GM19455 (cell line): ENCODE measurements around the gene NRARP.

Source experiments
- ATAC-seq: cut with Tn5 transposase; IDR thresholded peaks from one replicate; pipeline ENCODE4 v1.9.1; 2021; ENCODE audit not compliant: unreplicated experiment

Gene NRARP

DNA sequence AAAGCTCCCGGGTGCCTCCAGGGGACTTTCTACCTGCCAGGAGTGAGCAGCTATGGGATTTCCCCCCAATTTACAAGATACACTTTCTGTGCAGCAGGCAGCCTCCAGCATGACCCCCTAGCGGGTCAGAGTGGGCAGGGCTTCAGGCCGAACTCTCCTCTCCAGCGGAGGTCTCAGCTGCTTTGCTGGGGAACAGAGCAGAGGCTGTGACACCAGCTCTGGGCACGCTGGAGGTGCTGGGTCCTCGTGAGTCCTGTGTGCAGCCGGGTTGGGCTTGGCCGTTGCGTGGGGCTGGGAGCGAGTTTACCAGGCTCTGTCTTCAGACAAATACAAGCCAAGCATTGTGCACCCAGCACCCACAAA lies 2.9 kb downstream of the NRARP start:
- ATAC-seq, result no peak

DNA sequence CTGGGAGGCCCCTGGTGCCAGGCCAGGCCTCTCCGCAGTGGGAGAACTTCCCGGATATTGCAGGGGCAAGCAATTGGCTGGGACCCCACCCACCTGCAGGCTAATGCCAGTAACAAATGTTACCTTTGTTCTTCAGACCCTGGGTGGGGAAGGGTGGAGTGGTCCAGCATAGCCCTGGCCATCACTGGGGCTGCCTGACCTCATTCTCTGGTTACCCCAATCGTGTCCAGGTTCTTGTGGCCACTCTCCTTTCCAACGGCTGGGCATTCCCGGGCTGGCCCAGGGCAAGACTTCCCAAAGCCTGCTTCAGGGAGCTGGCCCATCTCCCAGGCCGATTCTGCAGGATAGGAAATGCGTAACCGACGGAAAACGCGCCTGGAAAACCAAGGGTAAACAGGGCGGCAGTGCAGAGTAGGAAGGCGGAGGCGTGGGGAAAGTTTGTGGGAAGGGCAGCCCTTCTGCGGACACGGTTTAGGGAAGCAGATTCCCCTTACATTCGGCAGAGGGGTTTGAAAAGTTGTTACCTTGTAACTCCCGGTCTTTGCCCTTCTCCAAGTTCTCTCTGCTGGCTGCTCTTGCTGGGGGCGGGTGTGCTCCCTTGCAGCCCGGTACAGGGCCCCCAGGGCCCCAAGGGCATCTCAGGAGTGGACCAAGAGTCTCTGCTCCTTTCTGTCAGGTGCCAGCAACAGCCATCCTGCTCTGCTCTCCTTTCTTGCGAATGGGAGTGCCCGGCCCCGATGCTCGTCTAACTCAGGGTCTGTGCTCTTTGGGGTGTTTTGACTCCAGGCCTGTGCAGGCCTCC lies 3.5 kb downstream of the NRARP start:
- ATAC-seq, result no peak

DNA sequence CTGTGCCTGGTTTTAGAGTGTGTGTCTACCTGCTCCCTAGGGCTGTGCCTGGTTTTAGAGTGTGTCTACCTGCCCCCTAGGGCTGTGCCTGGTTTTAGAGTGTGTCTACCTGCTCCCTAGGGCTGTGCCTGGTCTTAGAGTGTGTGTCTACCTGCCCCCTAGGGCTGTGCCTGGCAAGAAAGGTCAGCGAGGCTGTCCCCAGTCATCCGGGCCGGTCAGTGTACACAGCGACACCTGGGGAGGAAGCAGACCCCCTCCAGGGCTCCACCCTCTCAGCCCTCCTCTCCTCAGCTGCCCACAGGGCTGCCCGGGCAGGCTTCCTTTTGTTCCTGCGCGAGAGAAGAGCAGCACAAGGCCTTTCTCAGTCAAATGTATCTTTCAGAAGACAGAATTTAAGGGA lies 4.1 kb downstream of the NRARP start:
- ATAC-seq, result no peak

DNA sequence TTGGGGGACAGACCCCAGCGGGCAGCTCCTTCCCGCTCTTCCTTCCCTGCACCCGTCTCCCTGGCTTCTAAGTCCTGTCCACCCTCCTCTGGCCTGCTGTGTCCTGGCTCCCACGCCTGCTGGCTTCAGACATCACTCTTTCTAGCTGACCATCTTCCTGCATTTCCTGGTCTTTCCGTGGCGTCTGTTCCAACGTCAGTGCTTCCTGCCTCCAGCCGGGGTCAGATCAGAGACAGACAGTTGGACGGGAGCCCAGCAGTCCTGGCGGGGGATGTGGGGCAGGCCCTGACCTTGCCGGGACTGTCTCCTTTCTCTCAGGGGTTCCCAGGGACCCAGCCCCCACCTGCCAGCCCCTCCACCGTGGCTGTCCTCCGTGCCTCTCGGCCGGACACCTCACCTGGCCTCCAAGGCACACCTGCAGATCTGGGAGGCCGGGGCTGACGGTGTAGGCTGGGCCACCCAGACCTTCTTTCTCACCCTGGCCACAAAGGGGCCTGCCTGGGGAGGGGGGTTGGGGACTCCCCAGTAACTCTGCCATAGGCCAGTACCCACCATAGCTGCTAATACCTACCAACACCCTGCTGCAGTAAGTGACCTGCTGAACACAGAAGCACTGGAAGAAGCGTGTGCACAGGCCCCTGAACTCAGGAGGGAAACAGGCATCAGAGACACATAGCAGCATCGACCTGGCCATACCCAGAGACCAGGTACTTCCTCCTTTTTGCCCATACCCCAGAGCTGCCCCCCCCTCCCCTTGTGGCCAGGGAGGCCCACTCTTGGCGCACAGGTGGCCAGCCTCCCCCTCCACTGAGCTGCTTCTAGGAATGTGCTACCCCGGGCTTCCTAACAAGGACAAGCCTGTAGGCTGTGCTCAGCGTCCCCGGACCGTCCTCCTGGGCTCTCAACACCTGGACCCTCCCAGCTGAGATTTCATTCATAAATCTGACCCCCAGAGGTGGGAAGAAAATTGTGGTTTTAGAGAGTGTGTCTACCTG lies 5.1 kb downstream of the NRARP start:
- ATAC-seq, result no peak

DNA sequence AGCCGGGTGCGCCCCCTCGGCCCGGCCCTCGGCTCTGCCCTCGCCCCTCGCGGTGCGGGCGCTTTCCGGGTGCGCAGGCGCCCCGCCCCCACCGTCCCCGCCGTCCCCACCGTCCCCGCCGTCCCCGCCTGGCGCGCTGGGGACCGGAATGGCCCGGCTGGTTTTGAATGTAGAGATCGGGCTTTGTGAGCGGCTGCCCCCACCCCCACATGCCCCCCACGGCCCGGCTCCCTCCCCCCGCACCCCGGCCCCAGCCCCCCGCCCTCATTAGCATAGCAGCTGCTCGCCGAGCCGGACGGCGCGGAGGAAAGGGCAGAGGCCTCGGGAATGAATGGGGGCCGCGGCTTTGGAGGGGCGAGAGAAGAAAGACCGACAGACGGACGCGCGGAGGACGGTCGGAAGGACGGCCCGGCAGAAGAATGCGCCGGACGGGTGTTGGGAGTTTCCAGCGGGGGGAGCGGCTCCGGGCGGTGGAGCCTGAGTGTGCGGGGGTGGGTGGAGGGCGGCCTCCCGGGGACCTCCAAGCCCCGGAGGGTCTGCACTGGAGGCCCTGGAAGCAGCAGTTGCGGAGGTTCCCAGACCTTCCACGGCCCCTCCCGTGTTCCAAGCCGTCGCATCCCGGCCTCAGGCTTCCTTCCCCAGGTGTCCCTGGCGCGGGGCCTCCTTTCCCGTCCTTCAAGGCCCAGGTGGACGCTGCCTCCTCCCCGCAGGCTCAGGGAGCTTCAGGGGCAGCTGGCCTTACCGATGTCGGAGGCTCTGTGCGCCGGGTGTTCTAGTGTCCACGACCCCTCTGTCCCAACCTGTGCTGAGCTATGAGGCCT lies 6.0 kb downstream of the NRARP start:
- no peak for ATAC-seq

DNA sequence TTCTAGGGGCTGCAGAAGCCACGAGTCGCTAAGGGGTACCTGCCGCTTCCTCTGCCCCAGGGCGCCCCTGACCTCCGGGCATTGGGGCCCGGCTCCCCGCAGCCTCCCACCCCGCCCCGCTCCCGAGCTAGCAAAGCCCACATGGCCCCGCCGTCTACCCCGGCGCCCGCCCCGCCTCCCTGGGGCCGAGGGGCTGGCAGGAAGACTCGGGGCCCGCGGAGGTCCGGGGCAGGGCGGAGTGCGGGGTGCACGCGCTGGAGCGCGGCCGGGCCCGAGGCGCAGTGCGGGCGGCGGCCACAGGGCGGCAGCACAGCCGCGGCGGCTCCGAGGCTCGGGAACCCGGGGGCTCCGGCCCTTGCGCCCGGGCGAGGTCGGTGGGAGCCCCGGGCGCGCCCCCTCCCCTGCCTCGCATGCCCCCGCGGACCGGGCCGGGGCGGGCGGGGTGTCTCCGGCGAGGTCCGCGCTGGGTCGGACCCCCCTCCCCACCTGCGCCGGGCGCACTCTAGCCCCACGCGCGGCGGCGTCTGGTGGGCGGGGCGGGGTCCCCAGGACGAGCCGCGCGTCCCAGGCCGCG lies 6.7 kb downstream of the NRARP start:
- ATAC-seq, result no peak

DNA sequence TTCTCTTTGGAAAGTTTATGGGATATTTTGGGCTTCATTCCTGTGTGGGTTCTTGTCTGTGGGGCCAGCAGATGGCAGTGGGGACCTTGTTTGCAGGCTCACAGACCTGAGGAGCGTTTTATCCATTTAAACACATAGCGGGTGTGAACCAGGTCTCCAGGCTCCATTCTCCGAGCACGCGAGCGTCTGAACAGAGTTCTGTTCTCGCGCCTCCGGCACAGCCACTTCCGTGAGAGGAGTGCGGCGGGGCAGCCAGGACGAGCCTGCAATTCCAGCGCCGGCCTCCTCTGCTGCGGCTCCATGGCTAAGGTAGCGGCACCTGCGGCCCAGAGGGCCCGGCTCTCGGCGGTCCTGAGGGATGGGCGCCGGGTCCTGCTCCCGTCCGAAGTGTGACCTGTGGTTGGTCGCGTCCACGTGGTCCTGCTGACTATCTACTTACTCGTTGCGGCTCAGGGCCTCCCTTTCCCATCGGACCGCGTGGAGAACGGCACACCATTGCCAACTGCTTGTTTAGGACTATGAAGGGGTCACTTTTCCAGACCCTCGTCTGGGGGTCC lies 7.3 kb downstream of the NRARP start:
- ATAC-seq, result no peak

DNA sequence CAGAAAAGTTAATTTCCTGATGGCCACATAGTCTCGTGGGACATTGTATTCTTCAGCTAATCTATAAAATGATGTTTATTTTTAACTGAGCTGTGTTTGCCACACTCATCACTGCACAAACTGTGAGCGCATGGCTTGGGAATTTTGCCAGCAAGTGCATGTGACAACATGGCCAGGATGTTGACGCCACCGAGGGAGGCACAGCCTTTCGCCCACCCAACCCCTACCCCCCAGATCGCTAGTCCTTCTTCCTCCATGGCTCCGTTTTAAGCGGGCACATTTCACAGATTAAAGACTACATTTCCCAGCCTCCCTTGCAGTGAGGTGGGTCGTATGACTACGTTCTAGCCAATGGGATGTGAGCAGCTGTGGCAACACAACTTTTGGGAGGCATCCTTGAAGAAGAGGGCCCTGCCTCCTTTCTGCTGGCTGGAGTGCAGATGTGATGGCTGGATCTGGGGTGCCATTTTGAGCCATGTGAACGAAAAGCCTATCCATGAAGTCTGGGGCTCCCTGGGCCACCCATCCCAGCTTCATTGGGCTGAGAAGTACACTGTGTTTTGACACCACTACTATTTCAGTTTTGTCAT lies 7.9 kb downstream of the NRARP start:
- no peak for ATAC-seq

DNA sequence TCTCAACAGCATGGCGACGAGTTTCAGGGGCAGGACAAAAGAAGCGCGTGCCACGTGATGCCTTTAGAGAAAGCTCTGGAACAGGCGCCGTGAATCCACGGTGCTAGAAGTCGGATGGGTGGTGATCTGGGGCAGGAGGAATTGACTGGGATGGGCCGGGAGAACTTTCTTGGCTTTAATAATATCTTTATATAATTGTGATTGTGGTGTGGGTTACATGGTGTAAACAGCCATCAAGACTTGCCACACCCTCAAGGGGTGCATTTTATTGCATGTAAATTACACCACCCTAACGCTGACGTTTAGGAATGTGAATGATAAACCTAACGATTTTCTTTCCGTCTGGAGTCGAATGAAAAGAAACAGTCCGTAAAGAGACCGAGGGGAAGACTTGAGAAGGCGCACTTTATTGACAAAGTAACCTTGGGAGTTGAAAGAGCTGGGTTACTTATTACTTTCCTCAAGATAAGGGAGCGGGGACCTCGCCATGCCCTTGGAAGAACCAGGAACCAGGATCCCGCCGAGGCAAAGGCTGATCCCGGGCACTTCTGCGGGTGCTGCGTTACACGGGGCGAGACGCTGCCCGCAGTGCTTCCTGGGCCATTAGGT lies 8.5 kb downstream of the NRARP start:
- no peak for ATAC-seq

DNA sequence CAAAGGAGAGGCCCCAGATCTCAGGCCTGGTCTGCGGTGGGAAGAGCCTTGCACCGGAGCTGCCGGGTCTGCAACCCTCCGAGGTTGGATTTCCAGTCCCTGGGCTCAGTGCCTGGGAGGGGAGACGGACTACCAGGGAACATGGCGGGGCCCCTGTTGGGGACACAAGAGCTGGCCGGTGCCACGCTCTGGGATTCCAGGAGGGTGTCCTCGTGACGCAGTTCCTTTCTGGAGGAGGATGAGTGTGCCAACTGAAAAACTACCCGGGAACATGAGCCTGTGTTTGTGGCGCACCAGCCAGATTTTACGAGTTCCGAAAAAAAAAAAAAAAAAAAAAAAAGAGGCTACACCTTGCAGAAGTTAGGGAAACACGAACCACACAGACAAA lies 9.0 kb downstream of the NRARP start:
- ATAC-seq, result no peak

DNA sequence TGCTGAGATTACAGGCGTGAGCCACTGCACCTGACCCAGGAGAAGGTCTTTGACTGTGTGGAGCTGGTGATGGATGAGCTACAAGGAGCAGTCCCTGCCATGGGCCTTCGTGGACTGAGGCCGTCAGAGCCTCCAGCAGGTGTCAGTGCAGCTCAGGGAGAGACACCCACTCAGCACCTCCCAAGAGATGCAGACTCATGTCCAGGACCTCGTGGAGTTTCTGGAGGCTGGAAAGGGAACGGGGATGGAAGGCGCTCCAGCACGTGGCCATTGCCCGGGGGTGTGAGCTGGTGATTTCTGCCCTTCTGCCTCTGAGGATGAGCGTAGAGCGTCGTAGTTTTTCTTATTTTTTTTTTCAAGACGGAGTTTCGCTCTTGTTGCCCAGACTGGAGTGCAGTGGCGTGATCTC lies 15.1 kb downstream of the NRARP start:
- no peak for ATAC-seq

DNA sequence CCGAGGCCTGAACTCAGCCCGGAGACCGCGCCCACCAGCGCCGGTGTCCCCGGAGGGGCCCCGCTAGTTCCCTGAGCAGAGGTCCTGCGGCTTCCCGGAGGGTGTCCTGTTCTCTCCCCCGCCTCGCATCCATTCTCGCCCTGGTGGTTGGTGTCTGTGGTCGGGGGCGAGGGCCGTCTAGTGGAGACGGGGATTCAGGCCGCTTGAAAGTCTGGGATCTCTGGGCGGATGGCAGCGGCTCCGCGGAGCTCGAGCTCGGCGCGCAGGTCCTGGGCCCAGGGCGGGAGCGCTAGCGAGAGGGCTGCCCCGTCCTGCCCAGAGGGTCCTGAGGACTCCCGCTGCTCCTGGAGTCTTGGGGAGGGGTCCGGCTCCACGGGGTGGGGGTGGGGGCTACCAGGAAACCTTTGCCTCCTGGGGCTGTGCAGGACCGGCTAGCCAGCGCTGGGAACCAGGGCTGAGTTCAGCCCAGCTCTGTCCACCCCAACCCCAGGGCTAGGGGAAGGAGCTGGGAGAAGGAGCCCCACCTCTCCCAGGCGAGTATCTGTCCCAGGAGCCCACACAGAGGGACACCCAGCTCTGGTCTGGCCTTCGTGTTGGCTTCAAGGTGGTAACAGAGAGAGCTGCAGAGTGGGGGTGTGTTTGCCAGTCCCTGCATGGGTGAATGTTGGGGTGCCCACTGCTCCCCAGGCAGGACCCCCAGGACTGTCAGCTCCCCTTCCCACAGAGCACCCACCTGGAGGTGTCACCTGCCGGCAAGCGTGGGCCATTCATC lies 20.5 kb downstream of the NRARP start:
- ATAC-seq, result no peak

DNA sequence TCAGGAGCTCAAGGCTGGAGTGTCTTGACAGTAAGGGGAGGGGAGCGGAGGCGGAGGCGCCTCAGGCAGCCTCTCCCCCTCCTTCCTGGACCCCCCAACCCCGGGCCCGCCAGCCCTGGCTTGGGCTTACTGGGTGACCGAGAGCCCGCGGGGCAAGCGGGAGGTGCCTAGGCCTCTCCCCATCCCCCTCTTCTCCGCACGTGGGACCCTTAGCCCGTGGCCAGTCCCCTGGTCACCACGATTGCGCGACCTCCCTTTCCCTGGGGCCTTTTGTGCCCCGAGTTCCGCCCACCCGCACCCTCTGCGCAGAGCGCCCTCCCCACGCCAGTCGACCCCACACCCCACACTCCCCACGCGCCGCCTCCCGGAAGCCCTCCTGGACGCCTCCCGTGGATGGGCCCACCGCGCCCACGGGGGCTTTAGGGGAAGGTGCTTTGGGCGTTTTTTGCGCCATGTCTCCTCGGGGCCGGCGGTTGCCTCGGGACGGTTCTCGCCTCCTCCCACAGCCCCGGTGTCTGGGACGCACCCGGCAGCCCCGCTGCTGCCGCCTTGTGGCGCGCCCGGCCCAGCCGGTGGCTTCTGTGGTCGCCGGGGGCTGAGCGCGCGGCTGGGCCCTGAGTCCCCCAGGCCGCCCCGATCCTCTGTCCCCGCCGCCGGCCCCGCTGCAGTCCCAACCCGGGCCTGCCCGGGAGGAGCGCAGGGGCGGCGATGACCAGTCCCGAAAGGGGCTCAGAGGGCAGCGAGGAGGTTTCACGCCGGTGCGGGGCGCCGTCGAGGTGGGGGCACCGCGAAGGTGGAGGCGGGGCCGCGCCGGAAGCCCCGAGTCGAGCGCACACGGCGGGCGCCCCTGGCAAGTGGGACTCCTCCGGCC lies 21.4 kb downstream of the NRARP start:
- no peak for ATAC-seq

DNA sequence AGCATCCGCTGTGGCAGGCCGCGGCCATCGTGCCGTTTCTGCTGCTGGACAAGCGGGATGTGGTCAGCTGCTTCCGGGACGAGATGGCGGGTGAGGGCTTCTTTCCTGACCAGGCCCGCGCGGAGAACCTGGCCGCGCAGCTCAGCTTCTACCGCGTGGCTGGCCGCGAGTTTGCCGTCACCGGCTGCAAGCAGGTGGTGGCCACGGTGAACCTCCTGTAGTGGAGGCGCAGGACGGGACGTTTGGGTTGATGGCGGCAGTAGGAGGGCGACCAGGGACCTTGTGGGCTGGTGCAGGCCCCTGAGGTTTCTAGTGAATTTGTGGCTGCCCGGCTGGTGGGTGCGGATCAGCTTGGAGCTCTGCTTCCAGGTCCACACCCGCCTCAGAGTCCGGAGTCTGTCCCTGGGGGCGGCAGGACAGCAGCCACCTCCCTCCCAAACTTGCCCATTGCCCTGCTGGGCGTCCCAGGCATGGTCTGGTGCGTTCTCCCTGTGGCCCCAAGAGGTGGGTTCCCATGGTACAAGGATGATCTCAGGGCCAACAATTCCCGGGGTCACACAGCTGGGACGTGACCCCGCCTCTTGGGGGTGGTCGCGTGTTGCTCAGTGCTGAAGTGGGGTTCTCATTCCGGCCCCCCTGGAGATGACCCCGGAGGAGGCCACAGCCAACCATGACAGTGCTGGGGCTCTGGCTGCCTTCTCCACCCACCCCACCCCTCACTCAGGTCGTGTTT lies 22.2 kb downstream of the NRARP start:
- ATAC-seq, result no peak

DNA sequence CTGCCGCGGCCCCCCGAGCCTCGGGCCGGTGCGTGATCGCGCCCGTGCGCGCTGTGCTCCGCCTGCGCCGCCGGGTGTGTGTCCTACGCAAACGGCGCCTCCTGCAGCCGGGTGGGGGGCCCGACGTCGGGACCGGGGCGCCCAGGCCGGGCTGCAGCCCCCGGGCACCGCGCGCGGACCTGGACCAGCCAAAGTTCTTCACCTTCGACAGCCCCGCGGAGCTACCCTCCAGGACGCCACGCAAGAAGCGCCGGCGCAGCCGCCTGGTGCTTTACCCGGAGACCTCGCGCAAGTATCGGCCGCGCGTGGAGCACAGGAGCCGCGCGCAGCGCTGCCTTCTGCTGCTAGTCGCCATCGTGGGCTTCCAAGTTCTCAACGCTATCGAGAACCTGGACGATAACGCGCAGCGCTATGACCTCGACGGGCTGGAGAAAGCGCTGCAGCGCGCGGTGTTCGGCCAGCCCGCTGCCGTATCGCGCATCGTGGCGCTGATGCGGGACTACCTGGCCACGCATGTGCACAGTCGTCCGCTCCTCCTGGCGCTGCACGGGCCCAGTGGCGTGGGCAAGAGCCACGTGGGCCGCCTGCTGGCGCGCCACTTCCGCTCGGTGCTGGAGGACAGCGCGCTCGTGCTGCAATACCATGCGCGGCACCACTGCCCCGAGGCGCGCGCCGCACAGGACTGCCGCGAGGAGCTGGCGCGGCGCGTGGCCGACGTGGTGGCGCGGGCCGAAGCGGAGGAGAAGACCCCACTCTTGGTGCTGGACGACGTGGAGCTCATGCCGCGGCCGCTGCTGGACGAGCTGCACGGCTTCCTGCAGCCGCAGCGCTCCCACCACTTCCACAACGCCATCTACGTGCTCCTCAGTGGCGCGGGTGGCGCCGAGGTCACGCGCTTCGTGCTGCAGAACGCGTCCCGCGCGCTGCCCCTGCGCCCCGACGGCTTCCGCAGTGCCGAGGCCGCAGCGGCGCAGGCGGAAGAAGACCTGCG lies 23.1 kb downstream of the NRARP start:
- no peak for ATAC-seq

DNA sequence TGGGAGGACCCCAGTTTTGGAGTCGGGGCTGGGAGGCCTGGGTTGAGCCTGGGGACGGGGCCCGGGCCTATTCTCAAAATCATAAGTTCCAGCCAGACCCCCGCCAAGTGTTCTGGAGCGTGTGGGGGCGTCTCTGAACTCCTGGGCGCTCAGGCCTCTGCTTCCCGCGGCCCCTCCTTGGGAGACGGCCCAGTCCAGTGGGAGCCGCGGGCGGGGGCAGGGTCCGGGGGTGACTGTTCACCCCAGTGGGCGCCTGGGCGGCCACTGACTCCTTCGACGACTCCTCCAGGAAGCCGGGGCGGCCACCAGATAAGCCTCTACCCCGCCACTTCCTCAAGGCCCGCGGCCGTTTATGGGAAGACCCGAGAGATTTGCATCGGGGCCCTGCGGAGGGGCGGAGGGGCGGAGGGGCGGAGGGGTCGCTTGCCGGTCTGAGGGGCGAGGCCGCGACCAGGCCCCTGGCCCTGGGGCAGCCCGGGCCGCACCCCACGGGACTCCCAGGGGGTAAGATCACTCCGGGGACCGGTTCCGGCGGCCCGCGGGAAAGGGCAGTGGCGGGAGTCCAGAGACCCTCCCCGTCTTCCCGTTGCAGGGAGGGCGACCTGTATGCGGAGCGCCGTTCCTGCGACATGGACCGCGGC lies 23.9 kb downstream of the NRARP start:
- no peak for ATAC-seq
